ENCODE data around the gene RTKN2.

Gene RTKN2

GRCh38 chr10:62175251-62175650 lies 93.4 kb downstream of the RTKN2 start:
- DNase-seq (ENCODE audit: low read depth in 2 of 2), result no peak

GRCh38 chr10:62172465-62172864 lies 96.2 kb downstream of the RTKN2 start:
- no peak for DNase-seq (ENCODE audit: low read depth in 2 of 2)

GRCh38 chr10:62171791-62172190 lies 96.9 kb downstream of the RTKN2 start:
- DNase-seq (ENCODE audit: low read depth in 2 of 2), result no peak

- DNase-seq (ENCODE audit: low read depth in 2 of 2), result no peak
Measured at GRCh38 chr10:62170732-62171131, 97.9 kb downstream of the RTKN2 start.

- DNase-seq (ENCODE audit: low read depth in 2 of 2), result no peak
Measured at GRCh38 chr10:62166331-62167131, 102.1 kb downstream of the RTKN2 start.

- no peak for DNase-seq (ENCODE audit: low read depth in 2 of 2)
Measured at GRCh38 chr10:62165803-62166202, 102.8 kb downstream of the RTKN2 start.

- no peak for DNase-seq (ENCODE audit: low read depth in 2 of 2)
Measured at GRCh38 chr10:62163024-62163423, 105.6 kb downstream of the RTKN2 start.

GRCh38 chr10:62162261-62162981 lies 106.2 kb downstream of the RTKN2 start:
- no peak for DNase-seq (ENCODE audit: low read depth in 2 of 2)

- no peak for DNase-seq (ENCODE audit: low read depth in 2 of 2)
Measured at GRCh38 chr10:62159351-62159750, 109.3 kb downstream of the RTKN2 start.

GRCh38 chr10:62157601-62158000 lies 111.0 kb downstream of the RTKN2 start:
- DNase-seq (ENCODE audit: low read depth in 2 of 2), result no peak

GRCh38 chr10:62155054-62155680 lies 113.5 kb downstream of the RTKN2 start:
- DNase-seq (ENCODE audit: low read depth in 2 of 2), result no peak

- no peak for DNase-seq (ENCODE audit: low read depth in 2 of 2)
Measured at GRCh38 chr10:62154231-62154630, 114.4 kb downstream of the RTKN2 start.

- DNase-seq (ENCODE audit: low read depth in 2 of 2), result no peak
Measured at GRCh38 chr10:62153191-62153590, 115.5 kb downstream of the RTKN2 start.

- DNase-seq (ENCODE audit: low read depth in 2 of 2), result no peak
Measured at GRCh38 chr10:62149621-62150020, 119.0 kb downstream of the RTKN2 start.

- no peak for DNase-seq (ENCODE audit: low read depth in 2 of 2)
Measured at GRCh38 chr10:62148155-62148554, 120.5 kb downstream of the RTKN2 start.

GRCh38 chr10:62147425-62147824 lies 121.2 kb downstream of the RTKN2 start:
- DNase-seq (ENCODE audit: low read depth in 2 of 2), result no peak

- DNase-seq (ENCODE audit: low read depth in 2 of 2), result no peak
Measured at GRCh38 chr10:62136931-62137330, 131.7 kb downstream of the RTKN2 start.

GRCh38 chr10:62133618-62134017 lies 135.0 kb downstream of the RTKN2 start:
- no peak for DNase-seq (ENCODE audit: low read depth in 2 of 2)

Measured in stimulated activated CD8-positive, alpha-beta memory T cell treated with anti-CD3 and anti-CD28 coated beads, Interleukin-15, amount 100 ng/mL, for 48 hours (primary cell).